ENCODE results near the gene RHCE.
"Not testable (repeated sequence)": the region's sequence is repeated elsewhere in the genome, so short reads cannot be mapped to it uniquely, and the experiment has no call there.

RHCE gene

DNA sequence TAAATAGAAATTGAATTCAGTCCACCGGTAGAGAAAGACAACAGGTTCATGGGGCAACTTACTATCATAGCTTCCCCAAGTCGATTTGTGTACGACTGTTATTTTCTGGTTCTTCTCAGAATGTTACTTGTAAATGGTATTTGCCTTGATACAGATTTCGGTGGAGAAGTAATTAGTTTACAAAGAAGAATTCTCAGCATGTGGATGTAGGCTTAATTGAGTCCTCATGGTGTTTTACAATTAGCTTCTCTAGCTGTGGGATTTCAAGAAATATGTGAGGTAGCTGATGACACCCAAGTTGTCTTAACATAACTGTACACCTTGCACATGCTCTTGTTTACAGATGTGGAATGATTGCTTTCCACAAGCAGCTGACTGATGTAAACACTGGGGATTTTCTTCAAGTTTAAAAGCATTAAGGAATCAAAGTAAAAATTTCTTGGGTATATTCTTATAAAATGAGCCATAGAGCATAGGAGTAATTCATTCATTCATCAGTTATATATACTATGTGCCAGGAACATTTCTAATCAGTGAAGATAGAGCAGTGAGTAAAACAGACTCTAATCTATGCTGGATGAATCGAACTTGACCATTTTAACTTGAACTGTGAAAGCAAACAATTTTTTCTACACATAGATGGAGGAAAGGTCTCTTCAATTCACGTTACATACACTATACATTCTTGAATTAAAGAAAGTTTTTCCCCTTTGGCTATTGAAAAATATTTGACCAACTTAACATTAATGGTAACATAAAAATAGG, 11.5 kb upstream of the RHCE start:
- no peak for DNase-seq

GRCh38 chr1:25430967-25431881, 10.6 kb upstream of the RHCE start:
- no peak for DNase-seq

DNA sequence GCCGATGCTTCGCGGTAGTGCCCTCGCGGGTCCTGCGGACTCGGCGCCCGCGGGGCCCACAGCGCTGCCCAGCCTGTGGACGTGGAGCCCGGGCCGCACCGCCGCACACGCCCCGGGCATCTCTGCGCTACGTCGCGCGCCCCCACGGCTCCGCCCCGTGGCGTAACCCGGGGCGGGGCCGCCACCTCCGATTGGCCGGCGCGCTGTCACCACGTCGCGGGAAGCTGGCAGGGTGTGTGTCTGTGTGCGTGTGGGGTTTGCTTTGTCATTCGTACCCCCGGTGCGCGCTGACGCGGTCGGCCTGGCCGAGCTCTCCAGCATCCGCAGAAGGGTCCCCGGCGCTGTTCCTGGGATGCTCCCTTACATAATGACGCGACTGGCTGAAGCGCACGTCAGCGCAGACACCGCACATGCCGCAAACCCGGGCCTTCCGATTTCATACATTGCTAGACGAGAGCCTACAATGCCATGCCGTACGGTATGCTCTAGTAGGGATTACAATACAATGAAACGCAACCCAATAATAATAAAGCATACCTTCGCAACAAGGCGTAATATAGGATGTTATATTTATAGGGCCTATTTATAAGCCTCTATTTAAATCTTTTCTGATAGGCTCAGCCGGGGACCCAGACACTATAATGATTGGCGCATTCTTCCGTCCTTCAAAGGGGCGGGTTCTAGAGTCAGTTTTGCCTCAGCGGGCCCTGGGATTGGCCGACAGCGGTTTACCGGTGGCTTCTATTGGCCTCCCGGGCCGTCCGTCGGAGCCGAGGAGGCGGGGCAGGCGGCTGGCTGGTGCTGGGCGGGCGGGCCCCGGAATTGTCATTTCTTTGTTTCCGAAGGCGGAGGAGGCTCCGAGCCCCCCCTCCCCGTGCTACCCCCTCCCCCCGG, 9.7 kb upstream of the RHCE start, which contains the start of gene MACO1:
MACO1 (plus strand) TSS at position 825 of the 894 bp plus-strand sequence. CDS start 202 bp downstream, outside the sequence.
- peak; percentile 96 for DNase-seq

DNA sequence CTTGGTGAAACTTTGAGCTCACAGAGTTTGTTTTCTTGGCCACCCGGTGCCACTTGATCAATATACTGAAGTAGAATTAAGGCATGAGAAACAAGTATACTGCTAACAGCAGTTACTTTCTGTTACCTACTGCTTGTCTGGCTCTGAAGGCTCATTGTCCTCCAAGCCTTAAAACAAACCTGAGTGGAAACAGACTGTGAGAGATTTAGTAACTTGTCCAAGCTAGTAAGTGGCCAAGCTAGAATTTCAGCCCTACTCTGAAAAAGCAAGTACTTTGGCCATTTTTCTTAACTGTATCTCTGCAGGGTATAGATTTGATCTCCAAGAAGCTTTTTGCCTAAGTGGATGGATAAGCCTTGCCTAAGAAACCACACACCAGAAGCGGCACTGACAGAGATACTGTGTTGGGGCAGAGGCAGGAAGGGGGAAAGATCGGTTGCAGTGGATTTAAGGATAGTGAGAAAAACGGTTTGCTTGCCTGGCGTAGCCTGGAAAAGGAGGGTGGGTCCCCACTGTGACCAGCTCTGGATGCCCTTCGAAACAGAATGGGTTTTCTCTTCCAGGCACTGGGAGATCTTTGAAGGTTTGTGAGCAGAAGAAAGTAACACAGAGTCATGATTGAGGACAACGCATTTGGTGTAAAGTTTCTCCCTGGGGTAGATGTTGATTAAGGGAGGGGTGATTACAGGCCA, 8.0 kb upstream of the RHCE start:
- DNase-seq, result no peak

DNA sequence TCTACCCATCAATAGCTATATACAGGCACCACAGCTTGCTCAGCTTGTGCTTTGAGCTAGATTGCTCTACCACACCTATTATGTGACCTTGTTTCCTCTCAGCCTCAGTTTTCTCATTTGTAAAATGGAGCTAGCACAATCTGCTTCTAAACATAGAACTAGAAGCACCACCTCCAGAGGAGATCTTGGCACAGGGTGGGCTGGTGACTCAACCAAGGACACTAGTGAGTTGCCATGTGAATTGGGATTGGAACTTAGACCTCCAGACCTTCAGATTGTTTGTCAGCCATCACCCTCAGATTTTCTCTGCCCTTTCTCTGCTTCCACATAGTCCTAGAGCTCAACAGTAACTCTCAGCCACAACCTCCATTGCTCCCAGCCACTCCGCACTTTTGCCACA, 7.1 kb upstream of the RHCE start:
- no peak for DNase-seq

GRCh38 chr1:25425098-25426085, 4.8 kb upstream of the RHCE start:
- DNase-seq, result no peak

DNA sequence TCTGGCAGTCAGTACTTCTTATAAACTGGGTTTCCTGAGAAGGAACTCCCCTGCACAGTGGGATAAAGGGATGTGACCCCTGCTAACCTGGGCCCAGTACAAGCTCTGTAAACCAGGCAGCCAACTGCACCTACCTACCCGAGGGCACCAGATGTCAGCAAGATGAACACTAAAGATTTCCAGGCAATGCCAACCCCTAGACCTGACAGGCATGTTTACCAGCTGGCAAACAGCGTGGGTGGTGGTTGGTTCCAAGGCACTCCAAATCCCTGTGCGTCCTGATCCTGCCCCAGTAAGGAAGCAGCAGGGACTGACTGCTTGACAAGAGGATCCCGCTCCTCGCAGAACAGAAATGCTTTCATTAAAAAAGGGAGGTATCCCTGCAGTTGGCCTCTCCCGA, 2.6 kb upstream of the RHCE start:
- DNase-seq, result not testable (repeated sequence)

- not testable (repeated sequence) for DNase-seq
These were observed 1.3 kb downstream of the RHCE start for GRCh38 chr1:25419339-25419738.

DNA sequence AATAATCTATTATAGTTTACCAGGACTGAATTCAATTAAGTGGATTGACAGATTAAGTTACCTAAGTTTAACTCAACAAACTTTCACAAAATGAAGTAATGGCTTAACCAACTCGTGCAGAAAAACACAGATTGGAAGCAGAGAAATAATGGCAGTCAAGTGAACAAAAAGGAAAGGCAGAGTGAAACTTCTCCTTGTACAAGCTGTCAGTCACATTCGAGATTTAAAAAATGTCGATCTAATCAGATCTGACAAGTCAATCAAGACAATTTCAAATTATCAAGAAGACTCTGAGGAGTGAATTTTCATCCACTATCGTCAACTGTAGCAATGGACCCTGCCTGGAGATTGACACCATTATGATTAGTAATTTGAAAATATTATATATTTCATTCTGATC, 3.3 kb downstream of the RHCE start:
- not testable (repeated sequence) for DNase-seq

DNA sequence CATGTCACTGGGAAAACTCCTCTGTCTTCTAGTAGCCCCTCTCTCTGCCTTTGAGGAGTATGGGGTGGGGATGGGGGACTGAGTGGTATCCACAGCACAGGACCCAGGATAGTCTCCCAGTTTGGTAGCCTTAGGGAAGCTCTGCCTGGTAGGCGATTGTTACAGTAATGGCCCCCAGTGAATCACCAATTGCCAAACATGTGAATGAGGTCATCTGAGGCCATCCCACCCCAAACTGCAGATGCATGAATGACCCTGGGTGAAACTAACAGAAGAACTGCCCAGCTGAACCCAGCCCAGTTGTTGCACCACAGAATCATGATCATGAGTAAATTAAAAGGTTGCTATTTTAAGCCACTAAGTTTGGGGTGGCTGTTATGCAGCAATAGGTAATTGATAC, 6.0 kb downstream of the RHCE start:
- DNase-seq, result not testable (repeated sequence)

DNA sequence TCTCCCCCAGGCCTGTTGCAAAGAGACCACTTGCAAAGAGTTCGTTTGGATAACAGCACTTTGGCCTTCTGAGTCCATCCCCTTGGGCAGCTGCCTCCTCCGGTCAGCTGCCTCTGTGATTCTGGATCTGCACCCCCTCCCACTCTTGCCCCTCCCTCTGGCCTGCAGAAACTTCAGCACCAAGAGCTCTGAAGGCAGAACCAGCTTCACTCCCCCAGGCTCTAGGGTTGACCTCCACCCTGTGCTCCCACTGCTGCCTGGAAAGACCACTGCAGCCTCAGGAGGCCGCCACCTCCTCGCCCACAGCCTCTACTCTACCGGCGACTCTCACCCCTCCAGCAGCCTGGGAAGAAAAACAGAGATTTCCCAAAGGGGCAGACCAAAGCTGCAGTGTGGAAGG, 6.5 kb downstream of the RHCE start:
- not testable (repeated sequence) for DNase-seq

DNA sequence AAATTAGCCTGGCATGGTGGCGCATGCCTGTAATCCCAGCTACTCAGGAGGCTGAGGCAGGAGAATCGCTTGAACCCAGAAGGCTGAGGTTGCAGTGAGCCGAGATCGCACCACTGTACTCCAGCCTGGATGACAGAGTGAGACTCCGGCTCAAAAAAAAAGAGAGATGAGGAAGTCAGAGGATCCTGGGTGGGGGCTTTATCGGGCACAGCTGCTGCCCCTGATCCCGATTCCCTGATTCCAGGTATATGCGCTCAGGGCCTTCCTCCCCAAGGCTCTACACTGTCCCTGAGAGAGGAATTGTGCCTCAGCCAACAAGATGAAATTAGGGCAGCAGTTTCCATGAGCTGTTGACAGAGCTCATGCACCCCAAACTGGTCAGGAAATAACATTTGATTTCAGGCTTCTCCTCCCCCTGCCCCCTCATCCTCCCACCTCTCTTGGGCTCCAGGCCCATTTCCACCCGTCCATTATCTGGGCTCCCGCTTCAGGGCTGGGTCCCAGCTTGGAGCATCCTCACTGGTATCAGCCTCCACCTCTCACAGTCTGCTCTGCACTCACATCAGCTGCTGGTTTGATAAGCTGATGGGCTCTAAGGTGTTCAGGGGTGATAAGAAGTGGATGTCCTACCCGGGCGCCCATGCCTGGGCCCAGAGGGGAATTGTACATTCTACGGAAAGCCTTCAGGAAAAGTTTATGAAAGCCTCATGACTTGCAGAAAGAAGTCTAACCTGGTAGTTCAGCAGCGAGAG, 7.6 kb downstream of the RHCE start:
- not testable (repeated sequence) for DNase-seq

DNA sequence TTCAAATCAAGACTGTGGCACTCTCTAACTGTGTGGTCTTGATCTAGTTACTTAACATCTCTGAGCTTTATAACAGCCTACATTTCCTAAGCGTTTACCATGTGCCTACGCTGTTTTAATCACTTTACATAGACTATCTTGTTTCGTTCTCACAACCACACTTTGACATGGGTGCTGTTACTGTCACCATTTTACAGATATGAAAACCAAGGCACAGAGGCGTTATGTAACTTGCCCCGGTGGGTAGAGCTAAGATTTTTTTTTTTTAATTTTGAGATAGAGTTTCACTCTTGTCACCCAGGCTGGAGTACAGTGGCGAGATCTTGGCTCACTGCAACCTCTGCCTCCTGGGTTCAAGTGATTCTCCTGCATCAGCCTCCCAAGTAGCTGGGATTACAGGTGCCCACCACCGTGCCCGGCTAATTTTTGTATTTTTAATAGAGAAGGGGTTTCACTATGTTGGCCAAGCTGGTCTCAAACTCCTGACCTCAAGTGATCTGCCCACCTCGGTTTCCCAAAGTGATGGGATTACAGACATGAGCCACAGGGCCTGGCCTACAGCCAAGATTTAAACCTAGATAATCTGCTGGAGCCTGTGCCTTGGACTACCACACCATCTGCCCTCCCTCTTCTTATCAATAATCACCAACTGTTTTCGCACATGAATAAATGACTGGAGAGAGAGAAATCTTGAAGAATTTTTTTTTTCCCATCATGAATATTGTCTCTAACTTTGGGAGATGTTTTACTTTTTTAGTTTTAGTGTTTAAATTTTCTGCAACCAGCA, 10.8 kb downstream of the RHCE start:
- not testable (repeated sequence) for DNase-seq

DNA sequence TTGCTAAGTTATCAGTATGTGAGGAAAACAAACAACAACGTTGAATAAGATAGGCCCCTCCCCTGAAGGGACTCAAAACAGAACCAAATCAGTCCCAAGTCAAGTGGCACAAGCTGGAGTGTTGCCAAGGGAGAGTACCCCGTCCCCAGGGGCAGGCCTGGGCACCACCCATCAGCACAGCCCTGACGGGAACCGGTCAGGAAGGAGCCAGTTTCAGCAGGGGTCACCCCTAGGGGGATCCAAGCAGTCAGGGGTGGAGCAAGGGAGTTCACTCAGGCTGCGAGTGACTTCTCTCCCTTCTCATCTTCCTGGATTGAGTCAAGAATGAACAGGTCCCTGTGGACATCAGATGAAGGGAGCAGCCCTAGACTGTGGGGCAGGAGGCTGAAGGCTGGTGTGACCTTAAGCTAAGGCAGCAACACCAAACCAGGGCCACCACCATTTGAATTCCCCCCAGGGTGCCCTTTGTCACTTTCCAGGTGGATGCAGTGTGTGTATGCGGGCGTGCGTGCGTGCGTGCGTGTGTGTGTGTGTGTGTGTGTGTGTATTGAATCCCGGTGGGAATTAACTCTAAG, 14.8 kb downstream of the RHCE start:
- DNase-seq, result not testable (repeated sequence)

DNA sequence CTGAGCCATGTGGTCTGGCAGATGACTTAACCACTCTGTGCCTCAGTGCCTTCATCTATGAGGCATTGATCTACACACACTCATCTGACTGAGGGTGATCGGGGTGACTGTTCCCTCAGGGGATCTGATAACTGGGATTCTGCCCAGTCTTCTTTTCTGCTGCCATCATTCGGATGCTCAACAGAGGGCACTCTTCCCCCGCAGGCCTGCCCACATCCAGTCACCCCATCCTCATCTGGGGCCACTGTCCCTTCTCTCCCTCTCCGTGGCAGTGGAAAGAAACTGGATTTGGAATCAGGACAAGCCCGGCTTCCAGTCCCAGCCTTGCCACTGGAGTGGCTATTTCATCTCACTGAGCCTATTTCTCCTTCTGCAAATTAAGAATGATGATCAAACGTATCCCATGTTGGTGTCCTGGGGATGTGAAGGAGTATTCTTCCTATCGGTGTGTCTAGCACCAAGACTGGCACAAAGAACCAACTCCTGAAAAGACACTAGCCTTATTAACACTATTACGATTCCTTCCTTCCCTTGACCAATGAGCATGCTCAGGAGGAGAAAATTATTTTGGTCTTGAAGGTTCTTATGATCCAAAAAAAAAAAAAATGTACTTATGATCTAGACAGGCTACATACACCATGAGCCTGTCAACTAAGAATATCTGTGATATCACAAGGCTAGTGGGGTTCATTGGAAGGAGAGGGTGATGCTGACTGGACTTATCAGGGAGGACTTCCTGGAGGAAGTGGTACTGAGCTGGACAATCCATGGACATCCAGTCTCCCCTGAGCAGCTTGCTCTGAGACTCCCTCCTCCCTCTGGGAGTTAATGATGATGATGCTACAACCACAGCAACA, 17.4 kb downstream of the RHCE start:
- not testable (repeated sequence) for DNase-seq

DNA sequence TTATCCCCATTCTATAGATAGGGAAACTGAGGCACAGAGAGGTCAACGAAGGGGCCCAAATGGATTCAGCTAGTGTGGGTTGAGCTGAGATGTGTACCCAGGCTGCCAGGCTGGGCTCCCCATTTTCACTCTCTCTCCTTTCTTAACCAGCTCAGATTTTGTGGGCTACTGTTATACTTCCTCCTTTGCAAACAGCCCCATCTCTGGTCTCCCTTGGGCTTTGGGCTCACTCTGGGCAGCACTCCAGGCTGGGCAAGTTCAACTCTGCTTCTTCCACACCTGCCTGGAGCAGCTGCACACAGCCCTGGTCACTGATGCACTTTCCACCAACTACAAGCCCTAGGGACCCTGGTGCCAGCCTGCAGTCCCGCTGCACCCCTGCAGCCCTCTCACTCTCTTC, 22.5 kb downstream of the RHCE start:
- not testable (repeated sequence) for DNase-seq

DNA sequence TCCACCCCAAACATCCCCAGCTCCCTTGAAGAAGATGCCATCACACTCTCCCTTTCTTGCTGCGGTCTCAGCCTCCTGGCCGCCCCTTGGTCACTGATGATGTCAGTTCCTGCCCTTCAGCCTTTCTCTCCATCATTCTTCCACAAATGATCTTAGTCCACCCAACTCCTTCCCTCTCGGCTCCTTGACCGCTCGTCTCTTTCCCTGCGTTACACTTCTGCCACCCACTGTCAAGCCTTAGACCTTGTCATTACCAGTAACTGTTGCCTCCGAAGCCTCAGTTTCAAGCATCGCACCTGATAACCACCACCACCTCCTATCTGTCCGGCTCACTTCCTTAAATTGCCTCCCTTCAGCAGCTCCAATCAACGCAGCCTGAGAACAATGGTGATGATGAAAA, 23.1 kb downstream of the RHCE start:
- DNase-seq, result not testable (repeated sequence)

DNA sequence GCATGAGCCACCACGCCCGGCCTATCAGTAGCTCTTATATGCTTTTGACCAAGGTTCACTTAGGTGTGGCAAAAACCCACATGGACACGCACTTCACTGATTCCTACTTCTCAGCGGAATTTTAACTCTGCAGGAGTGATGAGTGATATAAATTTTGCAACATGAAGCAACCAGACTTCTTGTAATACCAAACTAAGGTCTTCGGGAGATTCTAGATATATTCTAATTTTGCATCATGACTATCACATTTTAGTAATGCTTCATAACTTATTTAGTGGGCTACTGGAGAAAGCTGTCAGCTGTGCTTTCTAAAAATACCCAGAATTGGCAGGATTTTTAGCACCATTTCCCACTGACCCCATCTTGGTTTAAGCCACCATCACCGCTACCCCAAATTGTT, 27.8 kb downstream of the RHCE start:
- DNase-seq, result no peak
